Smooth muscle cell (in vitro differentiated cells): ENCODE results near the gene SLC38A3. TPM values are rescaled to one million over a fixed set of nuclear protein-coding genes. Genes with fewer than 3 reads are reported as not detected.

Source experiments
- DNase-seq: peaks from one replicate; lab custom pipeline; 2025; ENCODE audit not compliant: unreplicated experiment; lab: John Stamatoyannopoulos, UW
- H2AFZ ChIP-seq: fragments of 200-600 bp; sonication (generic); 2 replicates; pipeline ENCODE4 v1.6.0; 2016; ENCODE audit warnings: antibody characterized with exemption, low read depth, mild to moderate bottlenecking
- H3F3A ChIP-seq: fragments of 200-600 bp; sonication (generic); 2 replicates; pipeline ENCODE4 v1.6.0; 2017; ENCODE audit warnings: antibody characterized with exemption, low read depth
- H3K27ac ChIP-seq: fragments of 200-600 bp; sonication (generic); 2 replicates; pipeline ENCODE4 v1.5.1; 2016; ENCODE audit warnings: low read depth, mild to moderate bottlenecking
- H3K27me3 ChIP-seq: fragments of 200-600 bp; sonication (generic); 2 replicates; pipeline ENCODE4 v1.6.1; 2016; ENCODE audit warnings: low read depth, mild to moderate bottlenecking
- H3K36me3 ChIP-seq: fragments of 200-600 bp; sonication (generic); 2 replicates; pipeline ENCODE4 v1.5.1; 2016; ENCODE audit warnings: low read depth
- H3K4me1 ChIP-seq: fragments of 200-600 bp; sonication (generic); 2 replicates; pipeline ENCODE4 v1.5.1; 2016; ENCODE audit warnings: low read depth
- H3K4me2 ChIP-seq: fragments of 200-600 bp; sonication (generic); 2 replicates; pipeline ENCODE4 v1.6.0; 2016; ENCODE audit warnings: mild to moderate bottlenecking
- H3K4me3 ChIP-seq: fragments of 200-600 bp; sonication (generic); 2 replicates; pipeline ENCODE4 v1.5.1; 2016; ENCODE audit warnings: mild to moderate bottlenecking
- H3K79me2 ChIP-seq: fragments of 200-600 bp; sonication (generic); 2 replicates; pipeline ENCODE4 v1.6.0; 2016; ENCODE audit warnings: low read depth, mild to moderate bottlenecking
- H3K9ac ChIP-seq: fragments of 200-600 bp; sonication (generic); 2 replicates; pipeline ENCODE4 v1.6.0; 2016; ENCODE audit warnings: low read depth
- H3K9me3 ChIP-seq: fragments of 200-600 bp; sonication (generic); replicated peaks from 2 replicates; pipeline ENCODE4 v1.5.1; 2016; ENCODE audit warnings: low read depth
- H4K20me1 ChIP-seq: fragments of 200-600 bp; sonication (generic); 2 replicates; pipeline ENCODE4 v1.6.0; 2016; ENCODE audit warnings: low read depth
- WGBS: methylation state at CpG from one replicate; pipeline ENCODE4 v1.1.7; 2016; ENCODE audit warnings: low lambda C conversion rate; 5-methylcytosine and 5-hydroxymethylcytosine counted together
- polyA plus RNA-seq: library from polyadenylated mRNA; unstranded; fragments of >200 nt; fragmentation: Nextera tagmentation; extraction: Ambion mirVana; gene quantifications from 2 replicates; pipeline ENCODE4 v1.2.1, GENCODE V29; 2016
- total RNA-seq: library from RNA; depleted of rRNA; stranded (reverse); fragments of >200 nt; gene quantifications from 2 replicates; pipeline ENCODE4 v1.2.3, GENCODE V29; 2014
- TF ChIP-seq, protein P1 (sequence below): fragments of 200-600 bp; sonication (generic); IDR thresholded peaks from 2 replicates; pipeline ENCODE4 v1.5.1; 2017; ENCODE audit warnings: borderline replicate concordance, mild to moderate bottlenecking, antibody characterized with exemption; ENCODE audit not compliant: insufficient read depth, poor library complexity, severe bottlenecking

SLC38A3 gene
- total and polyA plus RNA-seq, 2 experiments from 2014 or later: 0.58 to 3.5 TPM

DNA sequence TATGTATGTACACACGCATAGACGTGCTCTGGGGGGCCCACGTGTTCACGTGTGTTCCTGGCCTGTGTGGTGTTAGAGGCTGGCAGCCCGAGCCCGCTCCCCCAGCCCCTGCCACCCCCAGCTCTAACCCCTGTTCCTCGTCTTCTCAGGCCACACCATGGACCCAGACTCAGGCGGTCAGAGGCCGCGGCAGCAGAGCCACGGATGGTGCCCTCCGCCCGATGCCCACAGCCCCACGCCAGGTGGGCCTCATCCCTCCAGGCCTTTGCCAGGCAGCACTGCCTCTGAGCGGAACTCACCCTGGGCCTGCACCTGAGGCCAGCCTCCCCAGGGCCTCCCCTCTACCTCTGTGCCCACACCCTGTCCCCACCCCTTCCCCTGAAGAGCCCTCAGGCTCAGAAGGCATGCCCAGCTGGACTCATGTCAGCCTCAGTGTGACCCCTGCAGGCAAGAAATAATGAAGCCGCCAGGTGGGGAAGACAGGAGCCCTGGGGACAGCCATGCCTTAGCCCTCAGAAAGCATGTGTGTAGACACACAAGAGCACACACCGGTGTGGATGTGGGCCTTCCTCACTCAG lies 30.0 kb upstream of the SLC38A3 start:
- H3K4me2 ChIP-seq: no peak overlapping the region
- peaks cover 7% of the 10 kb centered on the region for H3K4me1 ChIP-seq
- DNase-seq: no peak
- H3K27me3 ChIP-seq: peaks cover 9% of the 10 kb centered on the region
- H3K79me2 ChIP-seq: no peaks in the 10 kb centered on the region
- no peak overlapping the region for H3K9ac ChIP-seq
- 92% methylated on average over 14 of the region's 17 CpGs for WGBS
- H3K27ac ChIP-seq: no peak overlapping the region
- no peak overlapping the region for H2AFZ ChIP-seq
- no peaks in the 10 kb centered on the region for H3K36me3 ChIP-seq
- H3K4me3 ChIP-seq: no peak overlapping the region
- H3F3A ChIP-seq: peaks cover 6% of the 10 kb centered on the region
- H4K20me1 ChIP-seq: peaks cover 18% of the 10 kb centered on the region
- no peaks in the 10 kb centered on the region for H3K9me3 ChIP-seq
- TF ChIP-seq, protein P1, sequence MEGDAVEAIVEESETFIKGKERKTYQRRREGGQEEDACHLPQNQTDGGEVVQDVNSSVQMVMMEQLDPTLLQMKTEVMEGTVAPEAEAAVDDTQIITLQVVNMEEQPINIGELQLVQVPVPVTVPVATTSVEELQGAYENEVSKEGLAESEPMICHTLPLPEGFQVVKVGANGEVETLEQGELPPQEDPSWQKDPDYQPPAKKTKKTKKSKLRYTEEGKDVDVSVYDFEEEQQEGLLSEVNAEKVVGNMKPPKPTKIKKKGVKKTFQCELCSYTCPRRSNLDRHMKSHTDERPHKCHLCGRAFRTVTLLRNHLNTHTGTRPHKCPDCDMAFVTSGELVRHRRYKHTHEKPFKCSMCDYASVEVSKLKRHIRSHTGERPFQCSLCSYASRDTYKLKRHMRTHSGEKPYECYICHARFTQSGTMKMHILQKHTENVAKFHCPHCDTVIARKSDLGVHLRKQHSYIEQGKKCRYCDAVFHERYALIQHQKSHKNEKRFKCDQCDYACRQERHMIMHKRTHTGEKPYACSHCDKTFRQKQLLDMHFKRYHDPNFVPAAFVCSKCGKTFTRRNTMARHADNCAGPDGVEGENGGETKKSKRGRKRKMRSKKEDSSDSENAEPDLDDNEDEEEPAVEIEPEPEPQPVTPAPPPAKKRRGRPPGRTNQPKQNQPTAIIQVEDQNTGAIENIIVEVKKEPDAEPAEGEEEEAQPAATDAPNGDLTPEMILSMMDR: no peak

DNA sequence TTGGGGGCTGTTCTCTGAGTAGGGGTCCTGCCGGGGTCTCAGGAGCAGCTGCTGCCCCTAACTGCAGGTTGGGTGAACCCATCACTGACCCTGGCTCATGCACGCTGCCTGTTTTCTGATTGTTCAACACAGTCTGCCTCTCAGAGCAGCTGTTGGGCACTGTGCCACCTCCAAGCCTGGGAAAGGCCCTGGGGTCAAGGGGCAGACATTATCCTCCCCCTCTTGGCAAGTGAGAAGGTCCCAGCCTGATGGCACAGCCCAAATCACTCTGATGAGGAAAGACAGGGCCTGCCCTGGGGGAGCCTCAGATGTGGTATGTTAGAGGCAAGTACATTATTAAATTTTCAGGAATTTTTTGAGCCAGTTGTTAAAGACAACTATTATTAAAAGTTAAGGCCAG lies 27.7 kb upstream of the SLC38A3 start:
- Histone ChIP-seq H3K4me3 (no peak overlapping the region), H3K4me2 (no peak overlapping the region), H3K9me3 (no peaks in the 10 kb centered on the region), H3K79me2 (no peaks in the 10 kb centered on the region), H4K20me1 (peaks cover 6% of the 10 kb centered on the region), H2AFZ (no peak overlapping the region), H3K27me3 (peaks cover 9% of the 10 kb centered on the region), H3F3A (peaks cover 6% of the 10 kb centered on the region), H3K27ac (no peak overlapping the region), H3K4me1 (no peaks in the 10 kb centered on the region), H3K9ac (no peak overlapping the region), H3K36me3 (no peaks in the 10 kb centered on the region)
- WGBS: 96% methylated on average over 2 of the region's 2 CpGs
- DNase-seq: no peak
- TF ChIP-seq, protein P1: no peak

DNA sequence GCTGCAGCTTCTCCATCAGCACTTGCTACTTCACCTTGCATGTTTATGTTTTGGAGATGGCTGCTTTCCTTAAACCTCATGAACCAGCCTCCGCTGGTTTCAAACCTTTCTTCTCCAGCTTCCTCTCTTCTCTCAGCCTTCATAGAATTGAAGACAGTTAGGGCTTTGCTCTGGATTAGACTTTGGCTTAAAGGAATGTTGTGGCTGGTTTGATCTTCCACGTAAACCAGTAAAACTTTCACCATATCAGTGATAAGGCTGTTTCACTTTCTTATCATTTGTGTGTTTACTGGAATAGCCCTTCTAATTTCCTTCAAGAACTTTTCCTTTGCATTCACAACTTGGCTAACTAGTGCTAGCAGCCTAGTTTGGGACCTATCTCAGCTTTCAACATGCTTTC lies 25.4 kb upstream of the SLC38A3 start:
- DNase-seq: no peak
- no peak overlapping the region for H2AFZ ChIP-seq
- TF ChIP-seq, protein P1: no peak

DNA sequence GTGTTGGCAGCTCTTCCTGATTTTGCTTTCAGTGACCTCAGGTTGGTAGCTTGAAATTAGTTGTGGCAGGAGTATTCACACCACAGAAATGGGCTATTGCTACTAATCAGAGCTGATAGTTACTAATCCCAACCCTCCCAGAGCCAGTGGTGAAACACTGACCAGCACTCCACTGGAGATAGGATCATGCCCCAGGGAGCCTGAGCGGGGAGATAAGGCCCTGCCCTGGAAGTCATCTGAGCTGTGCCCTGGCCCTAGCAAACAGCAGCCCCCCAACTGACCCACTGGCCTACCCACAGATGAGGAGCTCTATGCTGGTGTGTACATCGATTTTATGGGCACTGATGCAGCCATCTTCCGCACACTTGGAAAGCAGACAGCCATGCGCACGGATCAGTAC lies 23.1 kb upstream of the SLC38A3 start:
- H3K36me3 ChIP-seq: no peaks in the 10 kb centered on the region
- no peaks in the 10 kb centered on the region for H3K79me2 ChIP-seq
- H2AFZ ChIP-seq: no peak overlapping the region
- no peaks in the 10 kb centered on the region for H3K4me1 ChIP-seq
- no peaks in the 10 kb centered on the region for H3K9me3 ChIP-seq
- H3K27me3 ChIP-seq: peaks cover 9% of the 10 kb centered on the region
- peaks cover 6% of the 10 kb centered on the region for H3F3A ChIP-seq
- no peak overlapping the region for H3K27ac ChIP-seq
- 70% methylated on average over 5 of the region's 5 CpGs for WGBS
- no peak overlapping the region for H3K4me3 ChIP-seq
- no peak overlapping the region for H3K4me2 ChIP-seq
- H4K20me1 ChIP-seq: no peaks in the 10 kb centered on the region
- no peak overlapping the region for H3K9ac ChIP-seq
- DNase-seq: no peak
- TF ChIP-seq, protein P1: no peak

More for the DNA sequence above, 25.4 kb upstream of the SLC38A3 start:
- no peaks in the 10 kb centered on the region for H3K36me3 ChIP-seq
- no peak overlapping the region for H3K4me3 ChIP-seq
- H3F3A ChIP-seq: peaks cover 6% of the 10 kb centered on the region
- H3K79me2 ChIP-seq: no peaks in the 10 kb centered on the region
- H3K27me3 ChIP-seq: peaks cover 12% of the 10 kb centered on the region
- no peak overlapping the region for H3K27ac ChIP-seq
- H4K20me1 ChIP-seq: no peaks in the 10 kb centered on the region
- no peak overlapping the region for H3K9ac ChIP-seq
- no peaks in the 10 kb centered on the region for H3K9me3 ChIP-seq
- WGBS: 15% methylated on average over 2 of the region's 2 CpGs
- H3K4me1 ChIP-seq: no peaks in the 10 kb centered on the region
- no peak overlapping the region for H3K4me2 ChIP-seq
